WI38 (cell line): ENCODE measurements around the gene SERTAD1.

Experiments used
- H3K4me3 ChIP-seq: 2 replicates; pipeline ENCODE4 v1.5.1; 2011; ENCODE audit warnings: low read depth, mild to moderate bottlenecking, control low read depth, low read length
- TF ChIP-seq, protein P1 (sequence below): IDR thresholded peaks from 2 replicates; pipeline ENCODE4 v1.5.1; 2012; ENCODE audit warnings: low read depth, mild to moderate bottlenecking, control low read depth, low read length

Gene SERTAD1

GRCh38 chr19:40446263-40446784 lies 20.5 kb upstream of the SERTAD1 start:
- no peak overlapping the region for H3K4me3 ChIP-seq
- TF ChIP-seq, protein P1, sequence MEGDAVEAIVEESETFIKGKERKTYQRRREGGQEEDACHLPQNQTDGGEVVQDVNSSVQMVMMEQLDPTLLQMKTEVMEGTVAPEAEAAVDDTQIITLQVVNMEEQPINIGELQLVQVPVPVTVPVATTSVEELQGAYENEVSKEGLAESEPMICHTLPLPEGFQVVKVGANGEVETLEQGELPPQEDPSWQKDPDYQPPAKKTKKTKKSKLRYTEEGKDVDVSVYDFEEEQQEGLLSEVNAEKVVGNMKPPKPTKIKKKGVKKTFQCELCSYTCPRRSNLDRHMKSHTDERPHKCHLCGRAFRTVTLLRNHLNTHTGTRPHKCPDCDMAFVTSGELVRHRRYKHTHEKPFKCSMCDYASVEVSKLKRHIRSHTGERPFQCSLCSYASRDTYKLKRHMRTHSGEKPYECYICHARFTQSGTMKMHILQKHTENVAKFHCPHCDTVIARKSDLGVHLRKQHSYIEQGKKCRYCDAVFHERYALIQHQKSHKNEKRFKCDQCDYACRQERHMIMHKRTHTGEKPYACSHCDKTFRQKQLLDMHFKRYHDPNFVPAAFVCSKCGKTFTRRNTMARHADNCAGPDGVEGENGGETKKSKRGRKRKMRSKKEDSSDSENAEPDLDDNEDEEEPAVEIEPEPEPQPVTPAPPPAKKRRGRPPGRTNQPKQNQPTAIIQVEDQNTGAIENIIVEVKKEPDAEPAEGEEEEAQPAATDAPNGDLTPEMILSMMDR = no peak

- no peak overlapping the region for H3K4me3 ChIP-seq
- TF ChIP-seq, protein P1 = no peak
Observed at GRCh38 chr19:40445780-40446262, 20.0 kb upstream of the SERTAD1 start.

DNA sequence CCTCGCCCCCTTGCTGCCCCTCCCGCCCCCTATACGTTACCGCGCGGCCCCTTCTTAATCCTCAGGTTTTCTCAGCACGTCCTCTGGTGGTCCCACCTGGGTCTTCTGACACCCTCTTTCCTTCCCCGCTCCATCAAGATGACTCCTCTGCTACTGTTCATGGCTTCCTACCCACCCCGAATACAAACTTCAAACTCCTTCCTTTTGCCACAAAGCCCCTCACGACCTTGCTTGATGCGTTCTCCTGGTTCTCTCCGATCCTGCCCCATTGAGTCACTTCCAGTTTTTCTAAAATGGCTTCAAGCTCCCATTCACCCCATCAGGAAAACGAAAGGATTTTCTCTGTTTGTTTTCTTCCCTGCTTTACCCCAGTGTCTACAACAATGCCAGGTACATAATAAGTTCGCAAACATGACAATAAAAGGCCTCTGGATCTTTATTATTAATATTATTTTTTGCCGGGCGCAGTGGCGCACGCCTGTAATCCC lies 19.1 kb upstream of the SERTAD1 start:
- peak overlapping the region; percentile 100 for H3K4me3 ChIP-seq
- TF ChIP-seq, protein P1 = no peak

DNA sequence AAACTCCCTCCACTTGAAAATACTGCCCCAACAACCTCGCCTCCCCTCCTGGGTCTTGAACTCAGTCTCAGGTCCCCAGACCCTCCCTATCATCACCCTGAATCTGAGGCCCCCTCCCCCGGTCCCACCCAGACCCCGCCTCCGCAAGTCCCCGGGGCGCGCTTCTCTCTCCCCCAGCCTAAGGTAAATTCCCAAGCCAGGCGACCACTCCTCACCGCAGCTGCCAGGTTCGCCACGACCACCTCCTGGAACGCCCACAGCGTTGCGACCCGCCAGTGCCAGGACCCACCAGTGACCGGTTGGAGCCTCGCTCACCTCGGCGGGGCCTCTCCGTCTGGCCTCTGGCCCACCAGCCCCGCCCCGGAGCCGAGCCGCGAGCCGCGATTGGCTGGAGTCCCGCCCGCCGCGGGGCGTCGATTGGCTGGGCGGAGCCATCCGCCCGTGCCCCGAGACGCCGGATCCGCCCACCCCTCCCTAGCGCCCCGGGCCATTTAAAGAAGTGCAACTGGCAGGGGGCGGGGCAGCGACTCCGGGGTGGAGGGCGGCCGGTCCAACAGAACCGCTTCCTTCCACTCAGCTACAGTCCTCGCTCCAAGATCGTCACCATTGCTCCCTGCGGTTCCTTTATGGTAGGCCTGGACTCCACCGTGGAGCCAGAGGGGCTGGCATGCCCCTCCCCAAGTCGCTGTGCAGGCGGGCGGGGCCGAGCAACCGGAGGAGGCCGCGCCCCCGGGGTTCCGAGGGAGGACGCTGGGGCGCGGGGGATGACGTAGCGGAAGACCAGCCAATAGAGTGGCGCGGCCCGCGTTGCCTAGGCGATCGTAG lies 18.4 kb upstream of the SERTAD1 start, which contains the start of gene SERTAD3:
Gene SERTAD3 (minus strand): TSS at position 336 of the 825 bp plus-strand sequence. CDS start 2,255 bp downstream, outside the sequence.
- TF ChIP-seq, protein P1 = no peak
- peak within 1 kb of the TSS; percentile 100 for H3K4me3 ChIP-seq

GRCh38 chr19:40443131-40443999 lies 17.6 kb upstream of the SERTAD1 start:
- TF ChIP-seq, protein P1 = no peak
- peak overlapping the region; percentile 100 for H3K4me3 ChIP-seq

DNA sequence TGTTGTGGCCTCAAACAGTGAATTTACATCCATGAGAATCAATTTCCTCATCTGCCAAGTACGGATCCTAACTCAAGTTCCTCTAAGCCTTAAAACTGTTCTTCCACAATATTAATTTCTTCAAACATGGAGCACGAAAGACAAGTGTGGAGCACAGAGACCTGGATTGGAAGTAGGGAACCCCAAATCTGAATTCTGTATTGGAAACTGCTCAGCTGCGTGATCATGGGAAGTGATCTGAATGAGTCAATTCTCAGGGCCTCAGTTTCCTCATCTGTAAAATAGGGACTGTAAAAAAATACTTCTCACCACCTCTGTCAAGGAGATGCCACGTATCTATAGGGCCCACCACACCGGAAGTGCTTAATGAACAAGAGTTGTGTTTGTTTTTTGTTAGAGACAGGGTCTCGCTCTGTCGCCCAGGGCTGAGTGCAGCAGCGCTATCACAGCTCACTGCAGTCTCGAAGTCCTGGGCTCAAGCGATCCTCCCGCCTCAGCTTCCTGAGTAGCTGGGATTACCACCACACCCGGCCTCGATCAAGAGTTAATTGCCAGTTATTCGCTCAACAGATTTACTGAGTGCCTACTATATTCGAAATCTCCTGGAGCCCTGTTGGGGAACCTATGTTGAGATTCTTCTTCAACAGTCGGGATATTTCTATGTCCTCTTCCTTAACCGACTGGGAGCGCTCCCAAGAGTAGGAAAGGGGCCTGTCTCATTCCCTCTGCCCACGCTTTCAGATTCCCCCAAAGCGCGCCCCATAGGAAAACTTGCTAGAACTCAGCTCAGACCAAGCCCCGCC lies 16.7 kb upstream of the SERTAD1 start:
- peak overlapping the region; percentile 100 for H3K4me3 ChIP-seq
- TF ChIP-seq, protein P1 = no peak
